ENCODE data around the gene SLC45A2. TPM values are rescaled to one million over a fixed set of nuclear protein-coding genes. Genes with fewer than 3 reads are reported as not detected.
"Not testable (repeated sequence)": the region's sequence is repeated elsewhere in the genome, so short reads cannot be mapped to it uniquely, and the experiment has no call there.

The SLC45A2 gene
- total RNA-seq, 3 donors from 2014 or later: not detected

DNA sequence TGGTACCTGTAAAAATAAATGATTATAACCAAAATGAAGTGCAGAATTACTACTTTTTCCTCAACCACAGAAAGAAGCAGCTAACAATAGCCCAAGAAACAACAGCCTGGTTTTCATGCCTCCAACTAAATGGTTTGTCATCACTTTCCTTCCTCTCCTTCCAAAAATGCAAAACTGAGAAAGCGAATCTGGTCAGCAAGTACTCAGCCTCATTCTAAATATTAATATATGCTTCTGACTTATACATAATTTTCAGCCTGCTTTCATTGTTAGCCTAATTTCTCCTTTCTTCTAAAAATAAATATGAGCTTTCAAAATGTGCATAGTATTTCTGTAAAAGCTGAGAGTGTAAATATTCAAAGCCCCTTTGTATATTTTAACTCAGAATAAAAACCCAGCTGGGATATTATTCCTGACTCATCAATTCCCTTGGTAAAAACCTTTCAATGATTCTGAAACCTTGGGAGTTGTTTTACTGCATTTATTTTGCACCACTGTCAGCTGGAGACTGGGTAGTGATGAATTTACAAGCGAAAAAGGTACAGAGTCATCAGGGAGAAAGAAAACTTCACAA, 26.8 kb downstream of the SLC45A2 start:
- intact Hi-C loops (cut with DNase I; ENCODE audit: low total_unique reads): no loop called here
- no peak for DNase-seq (ENCODE audit: low spot score in 2 of 2)
- no peaks in the 10 kb centered on the region for H3K4me1 ChIP-seq
- no peak overlapping the region for H3K27ac ChIP-seq
- no peaks in the 10 kb centered on the region for H3K27me3 ChIP-seq
- H3K9me3 ChIP-seq: peaks cover 4 to 12% of the 10 kb centered on the region in 2 donors
- H3K4me3 ChIP-seq: no peak overlapping the region
- no peak for TF ChIP-seq POLR2AphosphoS5 (IDR thresholded peaks at IDR 0.05)
- TF ChIP-seq CTCF (IDR thresholded peaks at IDR 0.05): no peak
- TF ChIP-seq POLR2A (IDR thresholded peaks at IDR 0.05): no peak
- no peaks in the 10 kb centered on the region for H3K36me3 ChIP-seq

GRCh38 chr5:33952175-33952574, 32.3 kb downstream of the SLC45A2 start:
- DNase-seq (ENCODE audit: low spot score in 2 of 2); H3K4me3 ChIP-seq; intact Hi-C loops (cut with DNase I; ENCODE audit: low total_unique reads); H3K4me1 ChIP-seq; H3K36me3 ChIP-seq; H3K27me3 ChIP-seq; H3K27ac ChIP-seq: not testable (repeated sequence)
- peaks cover 4 to 12% of the 10 kb centered on the region in 2 donors for H3K9me3 ChIP-seq

GRCh38 chr5:33944543-33945132, 39.9 kb downstream of the SLC45A2 start:
- H3K4me3 ChIP-seq: no peak overlapping the region
- peaks cover 0 to 13% of the 10 kb centered on the region in 2 donors for H3K27me3 ChIP-seq
- H3K4me1 ChIP-seq: no peaks in the 10 kb centered on the region
- no peaks in the 10 kb centered on the region for H3K9me3 ChIP-seq
- DNase-seq (ENCODE audit: low spot score in 2 of 2): no peak
- no peaks in the 10 kb centered on the region for H3K36me3 ChIP-seq
- intact Hi-C loops (cut with DNase I; ENCODE audit: low total_unique reads): no loop called here
- TF ChIP-seq POLR2A (IDR thresholded peaks at IDR 0.05) (no peak), CTCF (IDR thresholded peaks at IDR 0.05) (no peak), POLR2AphosphoS5 (IDR thresholded peaks at IDR 0.05) (no peak)
- no peak overlapping the region for H3K27ac ChIP-seq

DNA sequence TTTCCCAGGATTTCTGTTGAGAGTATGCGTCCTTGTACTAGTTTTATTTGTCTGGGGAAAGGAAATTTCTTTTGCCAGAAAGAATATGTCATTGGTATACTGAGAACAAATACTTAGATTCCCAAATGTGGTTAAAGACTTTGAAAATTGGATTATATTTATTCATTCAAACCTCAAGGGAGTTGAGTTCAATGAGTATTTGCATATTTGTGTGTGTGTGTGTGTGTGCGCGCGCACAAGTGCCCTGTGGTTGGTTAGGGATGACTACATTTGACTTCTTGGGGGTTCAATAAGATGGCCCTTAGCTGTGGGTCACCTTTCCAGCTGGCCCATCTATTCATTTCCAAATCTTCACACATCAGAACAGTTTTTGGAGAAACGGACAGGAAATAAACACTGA, 43.4 kb downstream of the SLC45A2 start:
- TF ChIP-seq POLR2A (IDR thresholded peaks at IDR 0.05) (no peak), CTCF (IDR thresholded peaks at IDR 0.05) (no peak), POLR2AphosphoS5 (IDR thresholded peaks at IDR 0.05) (no peak)
- no peak for DNase-seq (ENCODE audit: low spot score in 2 of 2)
- Histone ChIP-seq H3K27me3 (peaks cover 8 to 49% of the 10 kb centered on the region in 2 donors), H3K4me1 (peaks cover 0 to 4% of the 10 kb centered on the region in 2 donors), H3K9me3 (no peaks in the 10 kb centered on the region), H3K36me3 (no peaks in the 10 kb centered on the region), H3K4me3 (no peak overlapping the region), H3K27ac (no peak overlapping the region)
- intact Hi-C loops (cut with DNase I; ENCODE audit: low total_unique reads): no loop called here

GRCh38 chr5:33939556-33940262, 44.8 kb downstream of the SLC45A2 start:
- Histone ChIP-seq H3K27me3 (peaks cover 8 to 52% of the 10 kb centered on the region in 2 donors), H3K4me1 (peaks cover 0 to 4% of the 10 kb centered on the region in 2 donors), H3K27ac (no peak overlapping the region), H3K36me3 (no peaks in the 10 kb centered on the region), H3K4me3 (no peak overlapping the region), H3K9me3 (no peaks in the 10 kb centered on the region)
- no peak for DNase-seq (ENCODE audit: low spot score in 2 of 2)
- TF ChIP-seq POLR2AphosphoS5 (IDR thresholded peaks at IDR 0.05) (no peak), POLR2A (IDR thresholded peaks at IDR 0.05) (no peak), CTCF (IDR thresholded peaks at IDR 0.05) (no peak)
- intact Hi-C loops (cut with DNase I; ENCODE audit: low total_unique reads): no loop called here

Data from breast epithelium (tissue), 4 donors.